HG03135 (cell line): ENCODE data around the gene SLC25A24.
"Not testable (repeated sequence)": the region's sequence is repeated elsewhere in the genome, so short reads cannot be mapped to it uniquely, and the experiment has no call there.

Experiments
- ATAC-seq: cut with Tn5 transposase; IDR thresholded peaks from one replicate; pipeline ENCODE4 v1.9.1; 2021; ENCODE audit warnings: mild to moderate bottlenecking, moderate library complexity; ENCODE audit not compliant: unreplicated experiment

The SLC25A24 gene

GRCh38 chr1:108199201-108199691 lies 897 bp downstream of the SLC25A24 start:
- ATAC-seq, result no peak

DNA sequence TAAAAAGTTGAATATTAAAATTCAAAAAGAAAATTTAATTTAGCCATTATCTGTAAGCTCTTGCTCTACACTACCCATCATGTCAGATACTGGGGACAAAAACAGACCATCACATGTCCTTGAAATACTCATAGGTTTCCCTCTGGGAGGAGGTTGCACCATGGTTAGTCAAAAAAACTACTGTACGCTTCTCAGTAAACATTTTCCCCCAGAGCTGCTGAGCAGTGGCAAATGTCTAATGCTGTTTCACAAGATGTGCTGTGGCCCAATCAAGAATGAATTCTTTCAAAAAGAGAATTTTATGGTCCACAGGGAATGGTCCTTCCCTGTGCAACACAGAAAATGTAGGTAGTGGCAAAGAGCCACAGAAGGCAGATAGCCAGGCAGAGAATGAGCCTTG lies 6.1 kb downstream of the SLC25A24 start:
- ATAC-seq, result no peak

- ATAC-seq, result no peak
Observed at GRCh38 chr1:108193333-108193732, 6.8 kb downstream of the SLC25A24 start.

- ATAC-seq, result no peak
Observed at GRCh38 chr1:108192581-108192980, 7.6 kb downstream of the SLC25A24 start.

GRCh38 chr1:108190686-108191416 lies 9.3 kb downstream of the SLC25A24 start:
- no peak for ATAC-seq

- ATAC-seq, result no peak
Observed at GRCh38 chr1:108190001-108190634, 10.0 kb downstream of the SLC25A24 start.

DNA sequence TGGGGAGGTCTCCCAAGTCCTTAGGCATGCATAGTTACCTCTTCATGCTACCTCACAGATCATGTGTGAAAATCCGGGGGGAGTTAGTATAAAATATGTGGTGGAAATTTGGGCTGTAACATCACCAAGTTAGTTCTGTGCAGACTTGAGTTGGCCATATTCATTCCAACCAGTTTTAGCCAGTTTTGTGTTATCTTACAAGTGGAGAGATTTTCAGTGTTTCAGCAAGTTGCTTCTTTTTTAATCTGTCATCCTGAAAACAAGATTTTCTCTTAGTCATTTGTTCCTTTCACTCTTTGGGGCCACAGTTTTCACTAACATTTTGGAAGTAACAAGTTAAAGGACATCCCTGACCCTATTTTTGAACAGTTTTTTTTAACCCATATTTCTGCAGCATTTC lies 11.3 kb downstream of the SLC25A24 start:
- no peak for ATAC-seq

- ATAC-seq, result no peak
Observed at GRCh38 chr1:108182959-108183700, 17.0 kb downstream of the SLC25A24 start.

DNA sequence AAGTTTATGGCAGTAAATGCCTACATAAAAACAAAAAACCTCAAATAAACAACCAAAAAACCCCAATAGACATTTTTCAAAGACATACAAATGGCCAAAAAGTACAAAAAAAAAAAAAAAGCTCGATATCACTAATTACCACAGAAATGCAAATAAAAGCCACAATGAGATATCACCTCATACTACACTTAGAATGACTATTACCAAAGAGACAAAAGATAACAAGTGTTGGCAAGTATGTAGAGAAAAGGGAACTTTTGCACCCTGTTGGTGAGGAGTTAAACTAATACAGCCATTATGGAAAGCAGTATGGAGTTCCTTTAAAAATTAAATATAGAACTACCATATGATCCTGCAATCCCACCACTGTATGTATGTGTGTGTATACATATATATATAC lies 21.1 kb downstream of the SLC25A24 start:
- ATAC-seq, result no peak

- ATAC-seq, result not testable (repeated sequence)
Observed at GRCh38 chr1:108162409-108162808, 37.7 kb downstream of the SLC25A24 start.

DNA sequence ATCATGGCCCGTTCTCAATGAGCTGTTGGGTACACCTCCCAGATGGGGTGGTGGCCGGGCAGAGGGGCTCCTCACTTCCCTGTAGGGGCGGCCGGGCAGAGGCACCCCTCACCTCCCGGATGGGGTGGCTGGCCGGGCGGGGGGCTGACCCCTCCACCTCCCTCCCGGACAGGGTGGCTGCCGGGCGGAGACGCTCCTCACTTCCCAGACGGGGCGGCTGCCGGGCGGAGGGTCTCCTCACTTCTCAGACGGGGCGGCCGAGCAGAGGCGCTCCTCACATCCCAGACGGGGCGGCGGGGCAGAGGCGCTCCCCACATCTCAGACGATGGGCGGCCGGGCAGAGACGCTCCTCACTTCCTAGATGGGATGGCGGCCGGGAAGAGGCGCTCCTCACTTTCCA lies 40.2 kb downstream of the SLC25A24 start:
- ATAC-seq, result not testable (repeated sequence)

GRCh38 chr1:108158893-108159453 lies 41.2 kb downstream of the SLC25A24 start:
- ATAC-seq, result no peak

DNA sequence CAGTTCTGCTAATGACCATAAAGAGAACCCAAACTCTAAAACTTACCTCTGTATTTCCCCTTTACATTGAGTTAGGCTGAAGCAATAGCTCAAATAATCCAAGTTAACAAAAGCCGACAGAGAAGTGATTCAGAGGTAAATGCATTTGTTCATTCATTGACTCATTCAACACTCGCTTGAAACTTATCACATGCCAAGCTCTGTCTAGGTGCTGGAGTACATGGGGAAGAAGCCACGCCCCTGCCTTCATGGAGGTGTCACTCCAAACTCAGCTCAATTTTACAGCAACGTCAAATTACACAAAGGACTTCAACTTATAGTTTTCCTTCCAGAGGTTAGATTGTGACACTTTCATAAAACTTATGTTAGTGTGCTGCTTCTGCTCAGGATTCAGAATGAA lies 45.8 kb downstream of the SLC25A24 start:
- no peak for ATAC-seq

- ATAC-seq, result no peak
Observed at GRCh38 chr1:108152782-108153222, 47.3 kb downstream of the SLC25A24 start.

- ATAC-seq, result no peak
Observed at GRCh38 chr1:108151548-108151947, 48.6 kb downstream of the SLC25A24 start.

- ATAC-seq, result no peak
Observed at GRCh38 chr1:108149796-108150467, 50.2 kb downstream of the SLC25A24 start.

DNA sequence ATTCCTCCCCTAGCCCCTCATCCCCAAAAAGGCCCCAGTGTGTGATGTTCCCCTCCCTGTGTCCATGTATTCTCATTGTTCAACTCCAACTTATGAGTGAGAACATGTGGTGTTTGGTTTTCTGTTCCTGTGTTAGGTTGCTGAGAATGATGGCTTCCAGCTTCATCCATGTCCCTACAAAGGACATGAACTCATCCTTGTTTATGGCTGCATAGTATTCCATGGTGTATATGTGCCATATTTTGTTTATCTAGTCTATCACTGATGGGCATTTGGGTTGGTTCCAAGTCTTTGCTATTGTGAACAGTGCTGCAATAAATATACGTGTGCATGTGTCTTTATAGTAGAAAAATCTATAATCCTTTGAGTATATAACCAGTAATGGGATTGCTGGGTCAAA lies 55.6 kb downstream of the SLC25A24 start:
- not testable (repeated sequence) for ATAC-seq

DNA sequence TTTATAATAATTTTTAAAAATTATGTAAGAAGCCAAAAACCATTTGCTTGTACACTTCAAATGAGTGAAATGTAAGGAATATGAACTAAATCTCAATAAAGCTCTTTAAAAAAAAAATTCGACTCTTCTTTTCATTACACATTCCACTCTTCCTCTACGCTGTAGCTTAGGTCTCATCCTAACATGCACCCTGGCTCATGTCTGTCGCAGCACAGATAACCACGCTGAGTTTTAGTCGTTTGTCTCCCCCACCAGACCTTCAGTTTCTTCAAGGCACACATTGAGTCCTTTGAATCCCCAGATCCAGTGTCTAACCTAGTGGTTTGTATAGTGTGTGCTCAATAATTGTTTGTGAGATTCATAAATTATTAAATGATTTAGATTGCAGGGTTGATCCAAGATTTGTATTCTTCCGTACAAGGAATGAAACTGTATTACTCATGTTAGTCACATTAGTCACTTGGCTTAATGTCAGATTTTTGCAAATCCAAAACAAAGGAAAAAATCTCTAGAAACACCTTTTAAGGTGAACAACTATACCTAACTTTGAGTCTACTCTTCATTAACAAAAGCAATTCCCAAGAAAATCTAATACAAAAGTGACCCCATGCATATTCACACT lies 57.3 kb downstream of the SLC25A24 start:
- ATAC-seq, result no peak

DNA sequence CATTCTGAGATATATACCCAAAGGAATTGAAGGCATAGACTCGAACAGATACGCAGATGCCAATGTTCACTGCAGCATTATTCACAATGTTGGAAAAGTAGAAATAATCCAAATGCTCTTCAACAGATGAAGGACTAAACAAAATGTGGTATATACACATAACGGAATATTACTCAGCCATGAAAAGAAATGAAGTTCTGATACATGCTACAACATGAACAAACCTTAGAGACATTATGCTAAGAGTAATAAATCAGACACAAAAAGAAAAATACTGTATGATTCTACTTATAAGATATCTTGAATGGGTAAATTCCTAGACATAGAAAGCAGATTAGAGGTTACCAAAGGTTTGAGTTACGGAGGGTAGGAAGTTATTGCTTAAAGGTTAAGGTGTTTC lies 57.9 kb downstream of the SLC25A24 start:
- ATAC-seq, result no peak

DNA sequence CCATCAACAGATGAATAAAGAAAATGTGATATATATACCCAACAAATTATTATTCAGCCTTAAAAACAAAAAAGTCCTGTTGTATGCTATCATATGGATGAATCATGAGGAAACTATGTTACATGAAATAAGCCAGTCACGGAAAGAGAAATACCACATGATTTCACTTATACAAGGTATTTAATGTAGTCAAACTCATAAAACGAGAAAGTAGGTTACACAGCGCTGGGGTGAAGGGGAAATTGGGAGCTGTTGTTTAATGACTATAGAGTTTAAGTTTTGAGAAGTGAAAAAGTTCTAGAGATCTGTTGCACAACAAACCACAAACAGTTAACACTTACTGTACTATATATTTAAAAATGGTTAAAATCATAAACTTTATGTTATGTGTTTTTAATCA lies 58.5 kb downstream of the SLC25A24 start:
- no peak for ATAC-seq
